Trophoblast cell (in vitro differentiated cells and primary cell): ENCODE data around the gene ISX.

ENCODE experiments used
- DNase-seq, 2 donors: peaks; one replicate each; pipeline ENCODE4 v3.0.0-alpha.2; 2016
- H2AFZ ChIP-seq: 2 replicates; pipeline ENCODE4 v1.6.1; 2013; ENCODE audit warnings: low read length, moderate library complexity, mild to moderate bottlenecking; ENCODE audit not compliant: insufficient read depth, poor library complexity
- H2AK5ac ChIP-seq: 2 replicates; pipeline ENCODE4 v1.6.1; 2013; ENCODE audit warnings: mild to moderate bottlenecking, low read length
- H2BK120ac ChIP-seq: 2 replicates; pipeline ENCODE4 v1.6.1; 2013; ENCODE audit warnings: low read length, mild to moderate bottlenecking, moderate library complexity; ENCODE audit not compliant: insufficient read depth, poor library complexity
- H2BK12ac ChIP-seq: 2 replicates; pipeline ENCODE4 v1.6.1; 2013; ENCODE audit warnings: mild to moderate bottlenecking, low read length, moderate library complexity
- H2BK5ac ChIP-seq: 2 replicates; pipeline ENCODE4 v1.6.1; 2013; ENCODE audit warnings: low read length, low read depth, moderate library complexity, mild to moderate bottlenecking; ENCODE audit not compliant: poor library complexity
- H3K14ac ChIP-seq: 2 replicates; pipeline ENCODE4 v1.6.1; 2013; ENCODE audit warnings: mild to moderate bottlenecking, low read length
- H3K18ac ChIP-seq: 2 replicates; pipeline ENCODE4 v1.6.1; 2013; ENCODE audit warnings: mild to moderate bottlenecking, low read length
- H3K23ac ChIP-seq: 2 replicates; pipeline ENCODE4 v1.6.1; 2013; ENCODE audit warnings: low read length
- H3K27ac ChIP-seq: 2 replicates; pipeline ENCODE4 v1.5.1; 2013; ENCODE audit warnings: low read depth, mild to moderate bottlenecking, inconsistent platforms, low read length, moderate library complexity
- H3K27me3 ChIP-seq: 2 replicates; pipeline ENCODE4 v1.6.1; 2013; ENCODE audit warnings: inconsistent platforms, mild to moderate bottlenecking, low read length, moderate library complexity; ENCODE audit not compliant: insufficient read depth
- H3K36me3 ChIP-seq, 2 experiments: 1 replicate in 1 of 2; 2 replicates in 1 of 2; pipeline ENCODE4 v1.6.1; 2013; ENCODE audit warnings: low read length in 2 of 2, mild to moderate bottlenecking in 2 of 2, moderate library complexity in 1 of 2; ENCODE audit not compliant: insufficient read depth in 2 of 2, control insufficient read depth in 1 of 2
- H3K4ac ChIP-seq: 2 replicates; pipeline ENCODE4 v1.6.1; 2013; ENCODE audit warnings: low read depth, mild to moderate bottlenecking, low read length, moderate library complexity
- H3K4me1 ChIP-seq, 2 experiments: 1 replicate in 1 of 2; 2 replicates in 1 of 2; pipeline ENCODE4 v1.6.1; 2013; ENCODE audit warnings: low read length in 2 of 2, mild to moderate bottlenecking in 2 of 2, moderate library complexity in 1 of 2; ENCODE audit not compliant: insufficient read depth in 2 of 2, control insufficient read depth in 1 of 2
- H3K4me2 ChIP-seq: 2 replicates; pipeline ENCODE4 v1.6.1; 2013; ENCODE audit warnings: inconsistent platforms, mild to moderate bottlenecking, low read length, moderate library complexity
- H3K4me3 ChIP-seq: 2 replicates; pipeline ENCODE4 v1.5.1; 2013; ENCODE audit warnings: mild to moderate bottlenecking, low read depth, low read length, inconsistent platforms
- H3K79me1 ChIP-seq: one replicate; pipeline ENCODE4 v1.6.1; 2013; ENCODE audit warnings: low read length
- H3K79me2 ChIP-seq: 2 replicates; pipeline ENCODE4 v1.6.1; 2013; ENCODE audit warnings: low read length, mild to moderate bottlenecking; ENCODE audit not compliant: control insufficient read depth, insufficient read depth, poor library complexity
- H3K9ac ChIP-seq: 2 replicates; pipeline ENCODE4 v1.6.1; 2013; ENCODE audit warnings: mild to moderate bottlenecking, low read length
- H3K9me3 ChIP-seq: 2 replicates; pipeline ENCODE4 v1.6.1; 2013; ENCODE audit warnings: low read depth, mild to moderate bottlenecking, control low read depth, inconsistent platforms, low read length; ENCODE audit not compliant: insufficient read depth
- H4K12ac ChIP-seq: 2 replicates; pipeline ENCODE4 v1.6.1; 2013; ENCODE audit warnings: low read depth, mild to moderate bottlenecking, low read length, moderate library complexity
- H4K8ac ChIP-seq: 2 replicates; pipeline ENCODE4 v1.6.1; 2013; ENCODE audit warnings: low read depth, mild to moderate bottlenecking, low read length, moderate library complexity
- H4K91ac ChIP-seq: one replicate; pipeline ENCODE4 v1.6.1; 2013; ENCODE audit warnings: low read depth, mild to moderate bottlenecking, low read length, moderate library complexity
- WGBS: extraction: QIAGEN DNeasy Blood & Tissue Kit; methylation state at CpG from one replicate; pipeline ENCODE4 v1.1.7; 2013; ENCODE audit warnings: missing lambda C conversion rate; ENCODE audit not compliant: insufficient read length, insufficient coverage; ENCODE audit errors: extremely low coverage; 5-methylcytosine and 5-hydroxymethylcytosine counted together

Gene ISX

DNA sequence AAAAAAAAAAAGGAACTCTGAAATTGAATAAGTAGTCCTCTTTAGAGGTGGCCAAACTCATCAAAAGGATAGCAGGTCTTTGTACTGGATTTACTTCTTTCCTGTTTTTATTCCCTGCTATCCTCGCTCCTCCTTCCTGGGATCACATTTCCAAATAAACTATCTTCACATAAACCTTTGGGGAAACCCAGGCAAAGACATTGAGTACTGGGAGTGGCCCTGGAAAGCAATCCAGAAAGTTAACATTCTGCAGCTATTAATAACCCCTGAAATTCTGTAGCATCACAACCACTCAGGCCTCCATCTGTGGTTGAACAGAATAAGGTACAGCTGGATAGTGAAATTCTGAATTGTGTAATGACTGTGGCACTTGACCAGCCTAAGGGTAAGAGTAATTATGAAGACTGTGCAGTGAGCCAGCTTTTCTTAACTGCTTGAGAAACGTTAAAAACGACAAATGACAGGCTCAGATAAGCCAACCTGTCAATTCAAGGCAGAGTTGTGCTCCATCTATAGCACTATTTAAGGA is 58.8 kb downstream of the ISX start:
- no peak overlapping the region for H3K27ac ChIP-seq

DNA sequence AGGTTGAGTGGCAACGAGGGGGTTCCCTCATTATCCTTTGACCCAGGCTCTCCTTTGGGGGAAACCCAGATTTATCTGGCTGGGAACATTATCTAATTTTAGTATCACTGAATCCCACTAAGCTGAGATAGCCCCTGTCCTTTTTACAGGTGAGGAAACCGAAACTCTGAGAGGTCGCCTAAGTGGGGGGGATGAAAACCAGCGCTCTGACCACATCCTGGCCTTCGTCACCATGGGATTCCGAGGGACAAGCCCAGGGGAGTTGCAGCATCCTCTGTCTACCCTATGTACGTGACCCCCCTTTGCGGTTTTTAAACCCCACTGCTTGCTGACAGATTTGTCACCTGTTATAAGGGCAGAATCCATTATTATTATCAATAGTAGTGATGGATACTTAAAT is 61.0 kb downstream of the ISX start:
- H2AFZ ChIP-seq, result no peak overlapping the region
- H4K8ac ChIP-seq, result no peak overlapping the region
- H3K27ac ChIP-seq, result no peak overlapping the region
- H3K9ac ChIP-seq, result no peak overlapping the region
- no peak overlapping the region for H3K4me3 ChIP-seq
- no peaks in the 10 kb centered on the region for H3K79me2 ChIP-seq
- H3K36me3 ChIP-seq, result no peaks in the 10 kb centered on the region
- no peak overlapping the region for H3K4ac ChIP-seq
- H4K12ac ChIP-seq, result no peak overlapping the region
- H2AK5ac ChIP-seq, result no peak overlapping the region
- H3K4me1 ChIP-seq, result no peaks in the 10 kb centered on the region
- no CpG with 5 or more reads among the region's 8 CpGs for WGBS
- no peak overlapping the region for H4K91ac ChIP-seq
- no peaks in the 10 kb centered on the region for H3K27me3 ChIP-seq
- no peak overlapping the region for H2BK5ac ChIP-seq
- H3K18ac ChIP-seq, result no peak overlapping the region
- no peak for DNase-seq
- no peaks in the 10 kb centered on the region for H3K79me1 ChIP-seq
- H3K14ac ChIP-seq, result no peak overlapping the region
- no peak overlapping the region for H3K23ac ChIP-seq
- H3K4me2 ChIP-seq, result no peak overlapping the region
- no peaks in the 10 kb centered on the region for H3K9me3 ChIP-seq
- no peak overlapping the region for H2BK120ac ChIP-seq
- H2BK12ac ChIP-seq, result no peak overlapping the region

More for the DNA sequence above, 58.8 kb downstream of the ISX start:
- Histone ChIP-seq H4K91ac (no peak overlapping the region), H3K14ac (no peak overlapping the region), H3K4me2 (no peak overlapping the region), H2AK5ac (no peak overlapping the region), H3K36me3 (no peaks in the 10 kb centered on the region), H3K79me2 (no peaks in the 10 kb centered on the region), H3K18ac (no peak overlapping the region), H3K23ac (no peak overlapping the region), H2BK12ac (no peak overlapping the region), H3K9me3 (no peaks in the 10 kb centered on the region), H3K9ac (no peak overlapping the region), H2BK5ac (no peak overlapping the region), H3K4me1 (no peaks in the 10 kb centered on the region), H3K4ac (no peak overlapping the region), H3K27me3 (no peaks in the 10 kb centered on the region), H3K79me1 (no peaks in the 10 kb centered on the region), H2BK120ac (no peak overlapping the region), H4K8ac (no peak overlapping the region), H4K12ac (no peak overlapping the region), H2AFZ (no peak overlapping the region), H3K4me3 (no peak overlapping the region)
- peak in 1 of 2 donors; percentile 11 for DNase-seq
- no CpG with 5 or more reads among the region's 3 CpGs for WGBS

DNA sequence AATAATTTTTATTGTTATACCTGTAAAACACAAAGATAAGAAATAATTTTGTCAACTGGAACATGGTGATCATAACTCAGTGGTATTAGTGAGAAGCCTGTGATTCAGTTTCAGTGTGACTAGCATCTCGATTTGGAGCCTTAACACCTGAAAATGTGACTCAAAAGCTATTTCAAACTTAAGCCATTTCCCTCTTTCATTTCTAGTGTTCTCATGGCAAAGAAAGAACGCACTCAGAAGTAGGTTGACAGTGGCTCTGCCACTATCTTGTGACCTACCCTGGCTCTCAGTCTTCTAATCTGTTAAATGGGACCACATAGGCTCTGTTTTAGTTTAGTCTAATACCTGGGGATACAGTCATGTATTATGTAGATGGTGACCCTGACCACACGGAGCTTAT is 62.7 kb downstream of the ISX start:
- Histone ChIP-seq H3K79me1 (no peaks in the 10 kb centered on the region), H3K4me2 (no peak overlapping the region), H3K14ac (no peak overlapping the region), H3K4ac (no peak overlapping the region), H2BK5ac (no peak overlapping the region), H4K8ac (no peak overlapping the region), H3K27ac (no peak overlapping the region), H2BK12ac (no peak overlapping the region), H3K4me1 (no peaks in the 10 kb centered on the region), H2AK5ac (no peak overlapping the region), H2BK120ac (no peak overlapping the region), H4K12ac (no peak overlapping the region), H2AFZ (no peak overlapping the region), H3K18ac (no peak overlapping the region), H3K9me3 (no peaks in the 10 kb centered on the region), H3K9ac (no peak overlapping the region), H3K27me3 (no peaks in the 10 kb centered on the region), H3K23ac (no peak overlapping the region), H3K4me3 (no peak overlapping the region), H4K91ac (no peak overlapping the region), H3K79me2 (no peaks in the 10 kb centered on the region), H3K36me3 (no peaks in the 10 kb centered on the region)
- WGBS, result no CpG with 5 or more reads among the region's 3 CpGs
- no peak for DNase-seq

DNA sequence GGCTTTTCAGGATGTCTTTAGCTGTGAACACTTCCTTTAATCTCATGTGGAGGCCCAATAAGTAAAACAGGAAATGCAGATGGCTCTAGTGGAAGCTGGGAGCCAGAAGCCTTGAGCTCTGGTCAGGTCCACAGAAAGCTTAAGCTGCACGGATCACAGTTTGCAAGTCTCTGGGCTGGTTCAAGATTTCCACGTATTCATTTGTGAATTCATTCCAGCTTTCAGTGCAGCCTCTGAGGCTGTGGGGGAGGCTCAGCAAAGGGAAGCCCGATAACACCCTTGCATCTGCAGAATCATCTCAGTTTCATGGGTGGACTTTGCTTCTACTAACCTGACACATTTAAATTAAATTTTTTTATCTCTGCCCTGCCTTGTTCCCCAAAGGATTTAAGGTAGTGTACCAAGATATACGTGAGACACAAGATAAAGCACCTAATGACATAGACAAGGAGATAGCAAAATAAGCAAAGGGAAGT is 65.6 kb downstream of the ISX start:
- Histone ChIP-seq H2BK5ac (no peak overlapping the region), H2AFZ (no peak overlapping the region), H4K12ac (no peak overlapping the region), H2AK5ac (no peak overlapping the region), H3K79me1 (no peaks in the 10 kb centered on the region), H3K4me2 (no peak overlapping the region), H3K36me3 (no peaks in the 10 kb centered on the region), H2BK12ac (no peak overlapping the region), H3K14ac (no peak overlapping the region), H3K79me2 (no peaks in the 10 kb centered on the region), H3K18ac (no peak overlapping the region), H2BK120ac (no peak overlapping the region), H4K8ac (no peak overlapping the region), H3K4me3 (no peak overlapping the region), H4K91ac (no peak overlapping the region), H3K23ac (no peak overlapping the region), H3K9me3 (no peaks in the 10 kb centered on the region), H3K27me3 (no peaks in the 10 kb centered on the region), H3K9ac (no peak overlapping the region), H3K27ac (no peak overlapping the region), H3K4ac (no peak overlapping the region), H3K4me1 (no peaks in the 10 kb centered on the region)
- no CpG with 5 or more reads among the region's 4 CpGs for WGBS
- no peak for DNase-seq
